Measurements from ENCODE around the gene LMCD1. TPM values are rescaled to one million over a fixed set of nuclear protein-coding genes. Genes with fewer than 3 reads are reported as not detected.
"Not testable (repeated sequence)": the region's sequence is repeated elsewhere in the genome, so short reads cannot be mapped to it uniquely, and the experiment has no call there.

LMCD1 gene
- total RNA-seq, 2 experiments from 2014 or later: 0.81 to 0.94 TPM

- no peaks in the 10 kb centered on the region for H3K4me1 Mint-ChIP-seq (ENCODE audit: low read depth)
Measured at GRCh38 chr3:8579096-8579495, 77.5 kb downstream of the LMCD1 start.

GRCh38 chr3:8579943-8580342, 78.3 kb downstream of the LMCD1 start:
- no peaks in the 10 kb centered on the region for H3K27me3 Mint-ChIP-seq (ENCODE audit: low read depth)
- no peak overlapping the region for H3K4me3 Mint-ChIP-seq
- intact Hi-C loops (cut with micrococcal nuclease): no loop called here
- no peak overlapping the region for H3K27ac Mint-ChIP-seq
- H3K36me3 Mint-ChIP-seq (ENCODE audit: low read depth): no peaks in the 10 kb centered on the region
- DNase-seq: no peak
- no peaks in the 10 kb centered on the region for H3K4me1 Mint-ChIP-seq (ENCODE audit: low read depth)
- no peaks in the 10 kb centered on the region for H3K9me3 Mint-ChIP-seq
- CTCF ChIA-PET: no interaction called here

More at GRCh38 chr3:8579096-8579495, 77.5 kb downstream of the LMCD1 start:
- CTCF ChIA-PET: no interaction called here
- Mint-ChIP-seq H3K27me3 (ENCODE audit: low read depth) (no peaks in the 10 kb centered on the region), H3K36me3 (ENCODE audit: low read depth) (no peaks in the 10 kb centered on the region), H3K27ac (no peak overlapping the region), H3K4me3 (no peak overlapping the region), H3K9me3 (no peaks in the 10 kb centered on the region)
- intact Hi-C loops (cut with micrococcal nuclease): no loop called here
- no peak for DNase-seq

- H3K4me3 Mint-ChIP-seq; H3K36me3 Mint-ChIP-seq (ENCODE audit: low read depth); H3K9me3 Mint-ChIP-seq; H3K27ac Mint-ChIP-seq; CTCF ChIA-PET; H3K27me3 Mint-ChIP-seq (ENCODE audit: low read depth); H3K4me1 Mint-ChIP-seq (ENCODE audit: low read depth); intact Hi-C loops (cut with micrococcal nuclease); DNase-seq: not testable (repeated sequence)
Measured at GRCh38 chr3:8580434-8580833, 78.8 kb downstream of the LMCD1 start.

GRCh38 chr3:8581373-8581772, 79.8 kb downstream of the LMCD1 start:
- H3K27ac Mint-ChIP-seq: no peak overlapping the region
- CTCF ChIA-PET: no interaction called here
- no peaks in the 10 kb centered on the region for H3K27me3 Mint-ChIP-seq (ENCODE audit: low read depth)
- intact Hi-C loops (cut with micrococcal nuclease): no loop called here
- H3K9me3 Mint-ChIP-seq: no peaks in the 10 kb centered on the region
- H3K4me1 Mint-ChIP-seq (ENCODE audit: low read depth): no peaks in the 10 kb centered on the region
- no peak overlapping the region for H3K4me3 Mint-ChIP-seq
- DNase-seq: no peak
- H3K36me3 Mint-ChIP-seq (ENCODE audit: low read depth): no peaks in the 10 kb centered on the region

DNA sequence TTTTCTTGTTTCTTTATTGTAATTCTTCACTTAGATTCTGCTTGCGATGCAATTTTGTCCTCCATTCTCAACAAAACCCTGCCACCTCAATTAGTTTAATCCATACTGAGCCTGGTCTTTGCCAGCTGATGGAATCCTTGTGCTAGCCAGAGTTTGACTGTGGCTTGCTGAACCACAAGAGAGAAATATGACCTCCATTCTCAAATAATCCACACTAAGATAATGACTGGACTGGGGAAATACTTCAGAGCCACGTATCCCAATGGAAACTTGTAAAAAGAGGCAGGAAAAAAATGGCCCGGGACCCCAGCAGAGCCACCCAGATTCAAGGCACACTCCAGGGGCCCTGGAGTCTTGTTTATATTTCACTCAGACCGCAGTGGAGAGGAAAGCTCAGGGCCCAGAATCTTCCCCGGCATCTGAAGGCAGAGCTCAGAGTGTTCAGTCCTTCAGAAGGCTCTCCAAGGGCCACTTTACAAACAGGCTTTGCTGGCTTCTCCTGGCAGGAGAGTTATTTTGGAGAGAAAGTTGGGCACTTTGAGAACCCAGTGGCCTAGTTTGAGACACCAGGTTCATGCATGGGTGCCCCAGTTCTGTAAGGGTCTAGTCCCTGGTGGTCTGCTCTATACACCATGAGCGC, 80.3 kb downstream of the LMCD1 start:
- no peaks in the 10 kb centered on the region for H3K36me3 Mint-ChIP-seq (ENCODE audit: low read depth)
- no peaks in the 10 kb centered on the region for H3K9me3 Mint-ChIP-seq
- intact Hi-C loops (cut with micrococcal nuclease): no loop called here
- no peak for DNase-seq
- H3K4me3 Mint-ChIP-seq: no peak overlapping the region
- CTCF ChIA-PET: no interaction called here
- no peaks in the 10 kb centered on the region for H3K27me3 Mint-ChIP-seq (ENCODE audit: low read depth)
- no peaks in the 10 kb centered on the region for H3K4me1 Mint-ChIP-seq (ENCODE audit: low read depth)
- H3K27ac Mint-ChIP-seq: no peak overlapping the region

DNA sequence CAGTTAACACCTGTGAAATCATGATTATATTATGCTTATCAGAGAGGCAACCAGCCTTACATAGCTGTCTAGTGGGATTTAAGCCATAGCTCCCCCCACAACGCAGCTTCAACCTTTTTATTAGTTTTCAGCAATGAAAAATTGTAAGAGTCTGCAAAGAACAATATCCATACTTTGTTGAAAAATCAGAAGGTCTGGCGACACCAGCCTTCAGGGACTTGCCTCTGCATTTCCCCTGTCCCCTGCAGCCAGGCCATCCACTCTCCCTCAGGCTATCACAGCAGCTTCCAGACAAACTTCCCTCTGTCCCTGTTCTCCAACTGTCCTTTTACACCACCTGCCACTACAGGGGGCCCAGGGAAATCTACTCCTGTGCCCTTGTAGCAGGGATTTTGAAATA, 83.0 kb downstream of the LMCD1 start:
- Mint-ChIP-seq H3K4me1 (ENCODE audit: low read depth) (no peaks in the 10 kb centered on the region), H3K36me3 (ENCODE audit: low read depth) (no peaks in the 10 kb centered on the region), H3K9me3 (no peaks in the 10 kb centered on the region), H3K27me3 (ENCODE audit: low read depth) (no peaks in the 10 kb centered on the region), H3K4me3 (no peak overlapping the region), H3K27ac (no peak overlapping the region)
- DNase-seq: no peak
- CTCF ChIA-PET: no interaction called here
- intact Hi-C loops (cut with micrococcal nuclease): no loop called here

DNA sequence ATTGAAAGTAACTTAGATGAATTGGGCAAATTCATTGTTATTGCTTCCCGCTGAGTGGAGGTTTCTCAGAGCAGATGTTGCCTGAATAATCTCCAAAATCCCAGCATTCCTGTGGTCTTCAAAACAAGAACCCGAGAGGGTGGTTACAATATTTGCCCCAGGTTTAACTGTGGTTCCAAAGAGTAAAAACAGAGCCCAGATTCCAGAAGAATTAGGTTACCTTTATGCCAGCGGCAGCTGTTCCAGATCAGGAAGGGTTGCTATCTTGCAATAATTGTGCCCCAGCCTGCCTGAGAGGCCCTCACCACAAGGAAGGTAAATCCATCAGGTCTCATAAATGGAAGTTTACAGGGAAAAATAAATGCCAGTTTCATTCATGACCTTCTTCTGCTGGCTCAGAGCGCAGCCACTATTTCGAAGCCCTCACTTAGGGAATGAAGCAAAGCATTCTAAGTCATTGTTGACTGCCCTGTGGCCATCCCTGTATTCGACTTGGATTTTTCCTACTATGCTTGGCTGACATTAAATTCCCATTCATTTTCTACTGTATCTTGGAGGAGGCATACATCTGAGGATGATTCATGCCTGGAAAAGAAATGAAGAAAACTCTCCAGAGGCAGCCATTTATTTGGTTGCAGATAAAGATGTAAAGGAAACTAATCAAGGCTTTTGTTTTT, 88.4 kb downstream of the LMCD1 start:
- Mint-ChIP-seq H3K4me3 (no peak overlapping the region), H3K27me3 (ENCODE audit: low read depth) (no peaks in the 10 kb centered on the region), H3K27ac (no peak overlapping the region), H3K36me3 (ENCODE audit: low read depth) (no peaks in the 10 kb centered on the region), H3K9me3 (no peaks in the 10 kb centered on the region), H3K4me1 (ENCODE audit: low read depth) (no peaks in the 10 kb centered on the region)
- intact Hi-C loops (cut with micrococcal nuclease): no loop called here
- CTCF ChIA-PET: no interaction called here
- no peak for DNase-seq

GRCh38 chr3:8593021-8593827, 91.6 kb downstream of the LMCD1 start:
- Mint-ChIP-seq H3K36me3 (ENCODE audit: low read depth) (no peaks in the 10 kb centered on the region), H3K4me1 (ENCODE audit: low read depth) (no peaks in the 10 kb centered on the region), H3K9me3 (no peaks in the 10 kb centered on the region), H3K27me3 (ENCODE audit: low read depth) (no peaks in the 10 kb centered on the region), H3K27ac (no peak overlapping the region), H3K4me3 (no peak overlapping the region)
- intact Hi-C loops (cut with micrococcal nuclease): no loop called here
- DNase-seq: no peak
- CTCF ChIA-PET: no interaction called here

GRCh38 chr3:8595252-8595651, 93.6 kb downstream of the LMCD1 start:
- no peaks in the 10 kb centered on the region for H3K36me3 Mint-ChIP-seq (ENCODE audit: low read depth)
- H3K27ac Mint-ChIP-seq: no peak overlapping the region
- CTCF ChIA-PET: no interaction called here
- H3K4me1 Mint-ChIP-seq (ENCODE audit: low read depth): no peaks in the 10 kb centered on the region
- H3K4me3 Mint-ChIP-seq: no peak overlapping the region
- H3K9me3 Mint-ChIP-seq: no peaks in the 10 kb centered on the region
- intact Hi-C loops (cut with micrococcal nuclease): no loop called here
- H3K27me3 Mint-ChIP-seq (ENCODE audit: low read depth): no peaks in the 10 kb centered on the region
- DNase-seq: no peak

- Mint-ChIP-seq H3K36me3 (ENCODE audit: low read depth) (no peaks in the 10 kb centered on the region), H3K27ac (no peak overlapping the region), H3K4me1 (ENCODE audit: low read depth) (no peaks in the 10 kb centered on the region), H3K4me3 (no peak overlapping the region), H3K9me3 (no peaks in the 10 kb centered on the region), H3K27me3 (ENCODE audit: low read depth) (no peaks in the 10 kb centered on the region)
- intact Hi-C loops (cut with micrococcal nuclease): no loop called here
- CTCF ChIA-PET: no interaction called here
- DNase-seq: no peak
Measured at GRCh38 chr3:8595695-8596115, 94.1 kb downstream of the LMCD1 start.

DNA sequence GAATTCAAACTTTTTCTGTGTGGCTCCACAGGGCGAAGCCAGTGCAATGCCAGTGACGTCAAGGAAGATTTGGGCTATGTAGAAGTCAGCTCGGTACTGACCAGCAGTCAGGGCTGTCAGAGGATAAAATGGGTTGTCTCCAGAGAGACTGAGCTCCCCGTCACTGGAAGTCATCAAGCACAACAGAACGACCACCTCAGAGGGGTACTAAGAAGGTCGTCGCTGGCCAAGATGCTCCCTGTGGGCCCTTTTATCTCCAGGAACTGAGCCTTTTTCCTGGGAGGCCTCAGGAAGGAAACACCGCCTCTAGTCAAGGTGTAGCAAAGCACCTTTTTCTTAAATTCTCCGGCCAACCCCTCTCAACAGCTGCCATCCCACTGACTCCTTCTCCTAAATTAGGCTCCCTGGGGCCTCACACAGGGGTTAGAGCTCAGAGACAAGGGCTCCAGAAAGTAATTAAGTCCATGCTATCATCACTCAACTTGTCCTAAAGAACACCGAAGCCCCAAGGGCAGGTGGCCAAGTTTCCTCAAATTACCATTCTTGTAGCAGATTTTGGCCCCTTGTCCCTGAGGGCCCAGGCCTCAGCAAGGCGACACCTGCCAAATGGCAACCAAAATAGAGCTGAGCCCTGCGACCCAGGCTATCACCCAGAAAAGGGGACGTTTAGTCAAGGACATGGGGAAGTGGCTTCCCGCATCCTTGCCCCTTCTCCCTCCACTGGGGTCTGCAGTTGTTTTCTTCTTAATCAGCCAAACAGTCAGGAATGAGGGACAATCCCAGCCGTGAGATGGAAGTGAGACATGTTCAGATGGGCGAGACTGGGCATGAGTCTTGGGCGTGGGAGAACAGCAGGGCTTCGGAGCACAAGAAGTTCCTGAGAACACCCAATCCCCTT, 94.9 kb downstream of the LMCD1 start:
- intact Hi-C loops (cut with micrococcal nuclease): no loop called here
- CTCF ChIA-PET: no interaction called here

DNA sequence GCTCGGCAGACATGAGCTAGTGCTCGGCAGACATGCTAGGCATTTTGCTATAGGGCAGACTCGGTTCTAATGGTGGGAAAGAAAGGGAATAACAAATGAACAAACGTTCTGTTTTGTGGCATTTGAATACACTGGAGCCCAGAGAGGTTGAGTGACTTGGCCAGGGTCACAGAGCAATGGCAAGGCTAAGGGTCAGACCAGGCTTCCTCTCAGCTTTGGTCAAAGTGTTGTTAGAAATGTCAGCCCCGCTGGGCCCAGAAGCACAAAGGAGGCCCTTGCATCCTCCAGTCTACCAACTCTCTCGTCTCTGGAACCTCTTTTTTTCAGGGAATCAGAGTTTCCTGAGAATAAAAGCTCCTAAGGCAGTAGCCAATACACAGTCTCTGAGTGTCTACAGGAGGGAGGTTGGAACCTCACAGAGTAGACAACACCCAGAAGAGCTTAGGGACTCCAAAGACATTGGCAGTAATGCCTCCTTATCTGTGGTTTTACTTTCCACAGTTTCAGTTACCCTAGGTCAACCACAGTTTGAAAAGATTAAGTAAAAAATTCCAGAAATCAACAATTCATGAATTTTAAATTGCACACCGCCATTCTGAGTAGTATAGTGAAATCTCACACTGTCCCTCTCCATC, 95.7 kb downstream of the LMCD1 start:
- H3K4me3 Mint-ChIP-seq: no peak overlapping the region
- no peaks in the 10 kb centered on the region for H3K9me3 Mint-ChIP-seq
- no peak for DNase-seq
- H3K4me1 Mint-ChIP-seq (ENCODE audit: low read depth): no peaks in the 10 kb centered on the region
- no peak overlapping the region for H3K27ac Mint-ChIP-seq
- intact Hi-C loops (cut with micrococcal nuclease): no loop called here
- no peaks in the 10 kb centered on the region for H3K36me3 Mint-ChIP-seq (ENCODE audit: low read depth)
- no peaks in the 10 kb centered on the region for H3K27me3 Mint-ChIP-seq (ENCODE audit: low read depth)
- CTCF ChIA-PET: no interaction called here

More for the DNA sequence above, 94.9 kb downstream of the LMCD1 start:
- Mint-ChIP-seq H3K9me3 (no peaks in the 10 kb centered on the region), H3K4me1 (ENCODE audit: low read depth) (no peaks in the 10 kb centered on the region), H3K36me3 (ENCODE audit: low read depth) (no peaks in the 10 kb centered on the region), H3K27me3 (ENCODE audit: low read depth) (no peaks in the 10 kb centered on the region), H3K27ac (no peak overlapping the region), H3K4me3 (no peak overlapping the region)
- no peak for DNase-seq
